ENCODE results near the gene SNAI3. TPM values are rescaled to one million over a fixed set of nuclear protein-coding genes. Genes with fewer than 3 reads are reported as not detected.

SNAI3 gene
- total and polyA plus RNA-seq, 9 of the 15 experiments (the other 6 are each of a cell fraction or from before 2014, with no cell fraction given) = 0.04 to 4.1 (median 0.80) TPM; not detected in 1

GRCh38 chr16:88688013-88688778, 1.9 kb upstream of the SNAI3 start (continued):
- TF ChIP-seq HOXB6 (CRISPR knock-in tag; IDR thresholded peaks at IDR 0.05; ENCODE audit: borderline replicate concordance) (no peak), CCAR2 (IDR thresholded peaks at IDR 0.05; ENCODE audit: low read depth, low read length) (no peak), USF1 (CRISPR knock-in tag; IDR thresholded peaks at IDR 0.05) (0 out of 2 replicates have a peak, but pooled peaks have one; percentile 14), SMARCC2 (IDR thresholded peaks at IDR 0.05; ENCODE audit: low read depth) (peak; percentile 90), GTF3C2 (IDR thresholded peaks at IDR 0.05; ENCODE audit: borderline replicate concordance, extremely low read depth, insufficient read length) (no peak), MCM2 (IDR thresholded peaks at IDR 0.05; ENCODE audit: low read depth) (no peak), POU5F1 (IDR thresholded peaks at IDR 0.05; ENCODE audit: borderline replicate concordance, low read depth, low read length, partially characterized antibody) (no peak), TCF7L2 (IDR thresholded peaks at IDR 0.05; ENCODE audit: low read depth, low read length) (no peak), ZNF445 (CRISPR knock-in tag; IDR thresholded peaks at IDR 0.05; ENCODE audit: low read depth) (no peak), ZNF764 (CRISPR knock-in tag; IDR thresholded peaks at IDR 0.05; ENCODE audit: low read depth) (no peak), BACH1 (tag; IDR thresholded peaks at IDR 0.05) (no peak), HCFC1 (IDR thresholded peaks at IDR 0.05; ENCODE audit: low read depth, low read length) (no peak; the same call in 1 of the 2 replicates), ZNF696 (CRISPR knock-in tag; conservative IDR thresholded peaks at IDR 0.05) (no peak), ZNF217 (CRISPR knock-in tag; IDR thresholded peaks at IDR 0.05) (no peak), NFXL1 (CRISPR knock-in tag; IDR thresholded peaks at IDR 0.05) (no peak), EP400 (IDR thresholded peaks at IDR 0.05) (peak; percentile 75; the same call in 1 of the 2 replicates), ZNF655 (CRISPR knock-in tag; IDR thresholded peaks at IDR 0.05) (no peak), FOXO4 (CRISPR knock-in tag; IDR thresholded peaks at IDR 0.05) (no peak), MEIS2 (IDR thresholded peaks at IDR 0.05; ENCODE audit: partially characterized antibody) (peak; percentile 15), HNRNPLL (IDR thresholded peaks at IDR 0.05; ENCODE audit: low read depth, low read length, poor library complexity, severe bottlenecking) (no peak), ZNF124 (CRISPR knock-in tag; IDR thresholded peaks at IDR 0.05) (no peak)

Data from K562 (cell line).